B cell (primary cell): ENCODE measurements around the gene ATXN1. TPM values are rescaled to one million over a fixed set of nuclear protein-coding genes. Genes with fewer than 3 reads are reported as not detected.

Source experiments
- ATAC-seq: fragments of 200-7000 bp; cut with Tn5 transposase; one replicate; pipeline ENCODE4 v1.10.0; 2021; ENCODE audit warnings: low read depth, mild to moderate bottlenecking, moderate number of reproducible peaks, moderate library complexity
- CTCF ChIA-PET: fragments of 350-600 bp; sonication (Branson Sonifier 250); formaldehyde crosslinking; loops from one replicate; lab custom pipeline; 2021; ENCODE audit warnings: antibody characterized with exemption, inconsistent platforms; lab: Charles Lee
- POLR2A ChIA-PET: fragments of 350-600 bp; sonication (Branson Sonifier 250); formaldehyde crosslinking; loops from one replicate; lab custom pipeline; 2021; ENCODE audit warnings: antibody characterized with exemption; lab: Charles Lee
- DNase-seq: peaks from one replicate; pipeline ENCODE4 v3.0.0; 2013
- H2AFZ ChIP-seq: 2 replicates; pipeline ENCODE4 v1.6.1; 2012; ENCODE audit warnings: mild to moderate bottlenecking, low read depth, low read length; ENCODE audit not compliant: insufficient read depth, poor library complexity, severe bottlenecking
- H3K27ac ChIP-seq, 2 donors: 1 replicate in 1 of 2; 2 replicates in 1 of 2; pipeline ENCODE4 v1.5.1; 2012 to 2013; ENCODE audit warnings: low read length in 2 of 2, mild to moderate bottlenecking in 2 of 2, moderate library complexity in 1 of 2
- H3K27me3 ChIP-seq, 4 experiments: fragments of 200-600 bp in 1 of 4; sonication (generic) in 1 of 4; replicated peaks in 1 of 4; 1 replicate in 2 of 4; 2 replicates in 2 of 4; pipeline versions ENCODE4 v1.6.1 to v1.7.0; 2013 to 2016; ENCODE audit warnings: low read length in 3 of 4, mild to moderate bottlenecking in 2 of 4, mixed read lengths in 1 of 4, moderate library complexity in 1 of 4; ENCODE audit not compliant: insufficient read depth in 4 of 4, control insufficient read depth in 3 of 4; ENCODE audit errors: control extremely low read depth in 1 of 4
- H3K36me3 ChIP-seq, 2 experiments: replicated peaks in 1 of 2; 1 replicate in 1 of 2; 2 replicates in 1 of 2; pipeline versions ENCODE4 v1.6.1 to v1.7.1; 2013; ENCODE audit warnings: low read length in 1 of 2; ENCODE audit not compliant: insufficient read depth in 2 of 2, control insufficient read depth in 1 of 2; ENCODE audit errors: control extremely low read depth in 1 of 2, extremely low read depth in 1 of 2
- H3K4me1 ChIP-seq, 2 donors: fragments of 200-600 bp in 1 of 2; sonication (generic) in 1 of 2; 1 replicate in 1 of 2; 2 replicates in 1 of 2; pipeline versions ENCODE4 v1.5.1 to v1.6.1; 2013 to 2017; ENCODE audit warnings: low read length in 2 of 2; ENCODE audit not compliant: control insufficient read depth in 2 of 2, insufficient read depth in 2 of 2
- H3K4me2 ChIP-seq: replicated peaks from 2 replicates; pipeline ENCODE3; 2012; ENCODE audit warnings: mild to moderate bottlenecking, low read depth, low read length; ENCODE audit not compliant: poor library complexity, severe bottlenecking
- H3K4me3 ChIP-seq, 5 experiments: fragments of 200-600 bp in 1 of 5; sonication (generic) in 1 of 5; 1 replicate in 3 of 5; 2 replicates in 2 of 5; pipeline versions ENCODE4 v1.5.1 to v1.7.0; 2011 to 2016; ENCODE audit warnings: low read length in 4 of 5, mild to moderate bottlenecking in 4 of 5, low read depth in 2 of 5, control low read depth in 1 of 5, moderate library complexity in 1 of 5; ENCODE audit not compliant: insufficient read depth in 1 of 5; ENCODE audit errors: control extremely low read depth in 1 of 5, extremely low read depth in 1 of 5
- H3K79me2 ChIP-seq: fragments of 200-600 bp; sonication (generic); one replicate; pipeline ENCODE4 v1.6.0; 2016; ENCODE audit warnings: low read length; ENCODE audit not compliant: control insufficient read depth, insufficient read depth
- H3K9ac ChIP-seq: fragments of 200-600 bp; sonication (generic); 2 replicates; pipeline ENCODE4 v1.6.1; 2017; ENCODE audit warnings: mild to moderate bottlenecking, low read length, moderate library complexity
- H3K9me3 ChIP-seq, 3 donors: one replicate each; pipeline versions ENCODE4 v1.6.1 to v1.7.1; 2013; ENCODE audit warnings: low read length in 2 of 3; ENCODE audit not compliant: control insufficient read depth in 2 of 3, insufficient read depth in 1 of 3; ENCODE audit errors: control extremely low read depth in 1 of 3
- H4K20me1 ChIP-seq: 2 replicates; pipeline ENCODE4 v1.6.0; 2012; ENCODE audit warnings: mild to moderate bottlenecking, low read length; ENCODE audit not compliant: insufficient read depth, control insufficient read depth, poor library complexity, severe bottlenecking
- H3K27ac Mint-ChIP-seq: one replicate; pipeline ENCODE4 v1.8.0; 2021; ENCODE audit warnings: mixed read lengths
- H3K27me3 Mint-ChIP-seq: one replicate; pipeline ENCODE4 v1.8.0; 2021; ENCODE audit warnings: mixed read lengths
- H3K4me1 Mint-ChIP-seq: one replicate; pipeline ENCODE4 v1.8.0; 2021; ENCODE audit warnings: mixed read lengths
- H3K4me3 Mint-ChIP-seq: one replicate; pipeline ENCODE4 v1.8.0; 2021; ENCODE audit warnings: mixed read lengths
- H3K9me3 Mint-ChIP-seq: one replicate; pipeline ENCODE4 v1.8.0; 2022; ENCODE audit warnings: mixed read lengths; ENCODE audit not compliant: insufficient read depth
- CTCF ChIP-seq: fragments of 200-600 bp; IDR thresholded peaks from one replicate; pipeline ENCODE4 v1.8.0; 2022; ENCODE audit warnings: antibody characterized with exemption, mild to moderate bottlenecking
- EZH2 ChIP-seq: IDR thresholded peaks from 2 replicates; pipeline ENCODE4 v1.6.1; 2012; ENCODE audit warnings: borderline replicate concordance, low read depth, mild to moderate bottlenecking, moderate library complexity, low read length; ENCODE audit not compliant: insufficient read depth, poor library complexity, severe bottlenecking
- WGBS: methylation state at CpG from one replicate; pipeline ENCODE4 v1.1.5; 2013; ENCODE audit warnings: missing lambda C conversion rate; ENCODE audit not compliant: insufficient coverage; 5-methylcytosine and 5-hydroxymethylcytosine counted together
- intact Hi-C: fragments of 100-400 bp; cut with micrococcal nuclease; formaldehyde crosslinking; loops from one replicate; pipeline ENCODE4 v1.10.0; 2022
- polyA plus RNA-seq: library from polyadenylated mRNA; depleted of rRNA; stranded (reverse); fragments of >200 nt; gene quantifications from 2 replicates; pipeline ENCODE4 v1.2.3, GENCODE V29; 2012
- total RNA-seq, 2 donors: library from RNA; stranded (reverse); fragments of 120-200 nt in 1 of 2; gene quantifications; 1 replicate in 1 of 2; 2 replicates in 1 of 2; pipeline versions ENCODE4 v1.2.3 to v1.2.4, GENCODE V29; 2013 to 2022

Gene ATXN1
- total and polyA plus RNA-seq, 2 donors (not counting 1 experiment from before 2014, with no cell fraction given), result 5.7 to 63.8 TPM

- Histone ChIP-seq H3K36me3 (no peaks in the 10 kb centered on the region), H3K4me1 (no peaks in the 10 kb centered on the region), H3K79me2 (no peaks in the 10 kb centered on the region), H3K4me2 (no peak overlapping the region), H3K27me3 (no peaks in the 10 kb centered on the region), H3K4me3 (no peak overlapping the region), H3K9ac (no peak overlapping the region), H4K20me1 (no peaks in the 10 kb centered on the region), H3K27ac (no peak overlapping the region), H2AFZ (no peak overlapping the region), H3K9me3 (no peaks in the 10 kb centered on the region)
- Mint-ChIP-seq H3K27me3 (no peaks in the 10 kb centered on the region), H3K27ac (no peak overlapping the region), H3K9me3 (no peaks in the 10 kb centered on the region), H3K4me1 (no peaks in the 10 kb centered on the region), H3K4me3 (no peak overlapping the region)
- ChIA-PET CTCF (interaction anchor here (0.9 to 1.2 kb wide), 2 partner anchors 9 to 39 kb away, joined by 3 read pairs; no protein-coding TSS in a partner anchor), POLR2A (no interaction called here)
- DNase-seq (no peak), ATAC-seq (no peak)
- TF ChIP-seq CTCF (no peak), EZH2 (no peak)
- WGBS, result 79% methylated on average over 3 of the region's 5 CpGs
- intact Hi-C loops, result no loop called here
Observed at GRCh38 chr6:16292432-16292831, 468.8 kb downstream of the ATXN1 start.

GRCh38 chr6:16291739-16292138, 469.5 kb downstream of the ATXN1 start:
- ChIA-PET CTCF (interaction anchor here (0.9 to 1.2 kb wide), 2 partner anchors 8 to 40 kb away, joined by 3 read pairs; no protein-coding TSS in a partner anchor), POLR2A (interaction anchor here (0.6 kb wide), 1 partner anchor 220 kb away, joined by 5 read pairs; no protein-coding TSS in a partner anchor)
- Histone ChIP-seq H2AFZ (no peak overlapping the region), H3K4me2 (no peak overlapping the region), H3K27ac (no peak overlapping the region), H3K9me3 (no peaks in the 10 kb centered on the region), H3K79me2 (no peaks in the 10 kb centered on the region), H4K20me1 (no peaks in the 10 kb centered on the region), H3K27me3 (no peaks in the 10 kb centered on the region), H3K36me3 (no peaks in the 10 kb centered on the region), H3K4me1 (no peaks in the 10 kb centered on the region), H3K9ac (no peak overlapping the region), H3K4me3 (no peak overlapping the region)
- no peak for DNase-seq
- TF ChIP-seq EZH2, result no peak
- no peak for TF ChIP-seq CTCF
- WGBS, result 100% methylated on average over 2 of the region's 6 CpGs
- H3K9me3 Mint-ChIP-seq, result no peaks in the 10 kb centered on the region
- intact Hi-C loops, result no loop called here
- no peak overlapping the region for H3K27ac Mint-ChIP-seq
- H3K4me3 Mint-ChIP-seq, result no peak overlapping the region
- H3K27me3 Mint-ChIP-seq, result no peaks in the 10 kb centered on the region
- H3K4me1 Mint-ChIP-seq, result no peaks in the 10 kb centered on the region
- no peak for ATAC-seq
